HepG2 (cell line): ENCODE results near the gene AANAT. TPM values are rescaled to one million over a fixed set of nuclear protein-coding genes. Genes with fewer than 3 reads are reported as not detected.

ENCODE experiments used
- ATF7-NPFF ChIP-seq: sonication (generic); formaldehyde crosslinking; IDR thresholded peaks from 2 replicates; pipeline ENCODE4 v1.8.1; 2023; ENCODE audit warnings: mild to moderate bottlenecking, low read depth, missing genetic modification reagents, moderate library complexity
- HIVEP1 ChIP-seq: sonication (generic); formaldehyde crosslinking; IDR thresholded peaks from 2 replicates; pipeline ENCODE4 v1.4.0; 2020; ENCODE audit warnings: mild to moderate bottlenecking, missing genetic modification reagents
- HNRNPK ChIP-seq: fragments of 200-400 bp; formaldehyde crosslinking; IDR thresholded peaks from 2 replicates; pipeline ENCODE4 v1.6.1; 2018; ENCODE audit warnings: low read length, low read depth, moderate library complexity, mild to moderate bottlenecking; ENCODE audit not compliant: poor library complexity, severe bottlenecking
- HOXA5 ChIP-seq: sonication (generic); formaldehyde crosslinking; IDR thresholded peaks from 2 replicates; pipeline ENCODE4 v1.4.0; 2020; ENCODE audit warnings: missing genetic modification reagents
- KLF12 ChIP-seq: sonication (generic); formaldehyde crosslinking; IDR thresholded peaks from 2 replicates; pipeline ENCODE4 v1.4.0; 2020; ENCODE audit warnings: missing genetic modification reagents, borderline replicate concordance
- NFE2L1 ChIP-seq: sonication (generic); formaldehyde crosslinking; IDR thresholded peaks from 2 replicates; pipeline ENCODE4 v1.4.0; 2020; ENCODE audit warnings: missing genetic modification reagents, mild to moderate bottlenecking, borderline replicate concordance
- ZNF136 ChIP-seq: sonication (generic); formaldehyde crosslinking; IDR thresholded peaks from 2 replicates; pipeline ENCODE4 v1.8.1; 2022; ENCODE audit warnings: low read depth, mild to moderate bottlenecking, moderate library complexity, missing genetic modification reagents
- ZNF143 ChIP-seq: sonication (generic); formaldehyde crosslinking; IDR thresholded peaks from 2 replicates; pipeline ENCODE4 v1.4.0; 2020; ENCODE audit warnings: missing genetic modification reagents
- ZNF256 ChIP-seq: sonication (generic); formaldehyde crosslinking; conservative IDR thresholded peaks from 2 replicates; pipeline ENCODE4 v1.4.0; 2020; ENCODE audit warnings: missing genetic modification reagents
- ZNF264 ChIP-seq: sonication (generic); formaldehyde crosslinking; IDR thresholded peaks from 2 replicates; pipeline ENCODE4 v1.4.0; 2020; ENCODE audit warnings: missing genetic modification reagents
- polyA plus RNA-seq, 8 experiments: library from polyadenylated mRNA; depleted of rRNA in 3 of 8; stranded (reverse) in 7 of 8; unstranded in 1 of 8; fragments of >200 nt; fragmentation: Illumina TruSeq in 4 of 8; extraction: Trizol in 4 of 8; gene quantifications; 2 replicates each; pipeline versions ENCODE4 v1.2.1 to v1.2.3, GENCODE V29; 2011 to 2016; ENCODE audit warnings: low read depth in 4 of 8, missing spikeins in 1 of 8, mixed read lengths in 1 of 8; ENCODE audit not compliant: insufficient read depth in 1 of 8
- total RNA-seq, 5 experiments: library from RNA; depleted of rRNA; stranded (reverse); fragments of >200 nt; fragmentation: Illumina TruSeq; extraction: Trizol; gene quantifications; 2 replicates each; pipeline ENCODE4 v1.2.3, GENCODE V29; 2016; ENCODE audit warnings: low read depth in 1 of 5
- TF ChIP-seq, protein P1 (sequence below): sonication (generic); formaldehyde crosslinking; IDR thresholded peaks from 2 replicates; pipeline ENCODE4 v1.5.0; 2020; ENCODE audit warnings: missing genetic modification reagents
- TF ChIP-seq, protein P2 (sequence below): sonication (generic); formaldehyde crosslinking; IDR thresholded peaks from 2 replicates; pipeline ENCODE4 v1.8.1; 2023; ENCODE audit warnings: mild to moderate bottlenecking, missing genetic modification reagents
- TF ChIP-seq, protein P3 (sequence below): sonication (generic); formaldehyde crosslinking; IDR thresholded peaks from 2 replicates; pipeline ENCODE4 v1.4.0; 2020; ENCODE audit warnings: mild to moderate bottlenecking, low read depth, missing genetic modification reagents
- TF ChIP-seq, protein P4 (sequence below): sonication (generic); formaldehyde crosslinking; conservative IDR thresholded peaks from 2 replicates; pipeline ENCODE4 v1.8.0; 2022; ENCODE audit warnings: mild to moderate bottlenecking, moderate library complexity, missing genetic modification reagents
- TF ChIP-seq, protein P5 (sequence below): sonication (generic); formaldehyde crosslinking; IDR thresholded peaks from 2 replicates; pipeline ENCODE4 v1.8.0; 2022; ENCODE audit warnings: missing genetic modification reagents, mild to moderate bottlenecking, moderate library complexity, borderline replicate concordance

Gene AANAT
- total and polyA plus RNA-seq, 2 of the 13 experiments (the other 11 are each of a cell fraction or from before 2014, with no cell fraction given), result 0.07 TPM; not detected in 1

DNA sequence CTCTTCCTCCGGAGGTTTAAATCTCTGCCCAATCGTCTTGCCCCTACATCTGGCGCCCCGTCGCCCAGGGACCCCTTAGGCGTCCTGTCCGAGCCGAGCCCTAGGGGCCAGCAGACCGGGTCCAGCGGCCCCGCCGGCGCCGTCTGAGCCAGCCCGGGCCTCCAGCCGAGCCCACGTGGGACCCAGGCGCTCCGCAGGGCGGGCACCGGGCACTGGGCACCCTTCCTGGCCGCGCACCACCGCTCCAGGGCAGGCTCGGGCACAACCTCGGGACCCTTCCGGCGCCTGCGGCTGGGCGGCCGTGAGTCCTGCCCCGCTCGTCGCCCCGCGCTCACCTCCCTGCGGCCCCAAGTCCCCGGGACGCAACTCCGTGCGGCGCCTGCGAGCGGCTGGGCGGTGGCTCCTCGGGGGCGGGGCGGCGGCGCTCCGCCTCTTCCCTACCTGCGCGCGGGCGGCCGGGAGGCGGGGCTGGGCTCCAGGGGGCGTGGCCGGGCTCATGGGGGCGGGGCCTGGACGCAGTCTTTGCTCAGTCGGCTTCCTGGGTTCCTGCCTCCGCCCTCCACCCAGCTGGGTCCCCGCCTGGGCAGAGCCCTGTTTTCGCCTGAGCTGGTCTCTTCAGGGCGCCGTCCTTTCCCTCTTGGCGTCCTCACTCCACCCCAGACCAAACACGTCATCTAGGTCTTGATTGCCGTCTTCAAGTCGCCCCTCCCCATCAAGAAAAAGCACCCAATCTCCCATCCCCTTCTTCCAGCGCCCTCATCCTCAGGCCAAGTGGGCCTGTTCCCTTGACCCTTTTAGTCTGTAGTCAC lies 33.8 kb downstream of the AANAT start, which contains the start of gene RHBDF2 (continued):
- TF ChIP-seq, protein P1, sequence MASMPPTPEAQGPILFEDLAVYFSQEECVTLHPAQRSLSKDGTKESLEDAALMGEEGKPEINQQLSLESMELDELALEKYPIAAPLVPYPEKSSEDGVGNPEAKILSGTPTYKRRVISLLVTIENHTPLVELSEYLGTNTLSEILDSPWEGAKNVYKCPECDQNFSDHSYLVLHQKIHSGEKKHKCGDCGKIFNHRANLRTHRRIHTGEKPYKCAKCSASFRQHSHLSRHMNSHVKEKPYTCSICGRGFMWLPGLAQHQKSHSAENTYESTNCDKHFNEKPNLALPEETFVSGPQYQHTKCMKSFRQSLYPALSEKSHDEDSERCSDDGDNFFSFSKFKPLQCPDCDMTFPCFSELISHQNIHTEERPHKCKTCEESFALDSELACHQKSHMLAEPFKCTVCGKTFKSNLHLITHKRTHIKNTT, result no peak
- TF ChIP-seq ZNF264 (no peak; the same call in 1 of the 2 replicates), HNRNPK (peak; percentile 48), ZNF143 (CRISPR knock-in tag) (no peak), HIVEP1 (CRISPR knock-in tag) (no peak), ZNF256 (CRISPR knock-in tag) (no peak), NFE2L1 (CRISPR knock-in tag) (no peak), KLF12 (no peak), ZNF136 (0 out of 2 replicates have a peak, but pooled peaks have one; percentile 68), HOXA5 (no peak), ATF7-NPFF (CRISPR knock-in tag) (no peak; the same call in none of the 2 replicates)
- TF ChIP-seq, protein P2, sequence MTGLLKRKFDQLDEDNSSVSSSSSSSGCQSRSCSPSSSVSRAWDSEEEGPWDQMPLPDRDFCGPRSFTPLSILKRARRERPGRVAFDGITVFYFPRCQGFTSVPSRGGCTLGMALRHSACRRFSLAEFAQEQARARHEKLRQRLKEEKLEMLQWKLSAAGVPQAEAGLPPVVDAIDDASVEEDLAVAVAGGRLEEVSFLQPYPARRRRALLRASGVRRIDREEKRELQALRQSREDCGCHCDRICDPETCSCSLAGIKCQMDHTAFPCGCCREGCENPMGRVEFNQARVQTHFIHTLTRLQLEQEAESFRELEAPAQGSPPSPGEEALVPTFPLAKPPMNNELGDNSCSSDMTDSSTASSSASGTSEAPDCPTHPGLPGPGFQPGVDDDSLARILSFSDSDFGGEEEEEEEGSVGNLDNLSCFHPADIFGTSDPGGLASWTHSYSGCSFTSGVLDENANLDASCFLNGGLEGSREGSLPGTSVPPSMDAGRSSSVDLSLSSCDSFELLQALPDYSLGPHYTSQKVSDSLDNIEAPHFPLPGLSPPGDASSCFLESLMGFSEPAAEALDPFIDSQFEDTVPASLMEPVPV (CRISPR knock-in tag), result no peak
- TF ChIP-seq, protein P3, sequence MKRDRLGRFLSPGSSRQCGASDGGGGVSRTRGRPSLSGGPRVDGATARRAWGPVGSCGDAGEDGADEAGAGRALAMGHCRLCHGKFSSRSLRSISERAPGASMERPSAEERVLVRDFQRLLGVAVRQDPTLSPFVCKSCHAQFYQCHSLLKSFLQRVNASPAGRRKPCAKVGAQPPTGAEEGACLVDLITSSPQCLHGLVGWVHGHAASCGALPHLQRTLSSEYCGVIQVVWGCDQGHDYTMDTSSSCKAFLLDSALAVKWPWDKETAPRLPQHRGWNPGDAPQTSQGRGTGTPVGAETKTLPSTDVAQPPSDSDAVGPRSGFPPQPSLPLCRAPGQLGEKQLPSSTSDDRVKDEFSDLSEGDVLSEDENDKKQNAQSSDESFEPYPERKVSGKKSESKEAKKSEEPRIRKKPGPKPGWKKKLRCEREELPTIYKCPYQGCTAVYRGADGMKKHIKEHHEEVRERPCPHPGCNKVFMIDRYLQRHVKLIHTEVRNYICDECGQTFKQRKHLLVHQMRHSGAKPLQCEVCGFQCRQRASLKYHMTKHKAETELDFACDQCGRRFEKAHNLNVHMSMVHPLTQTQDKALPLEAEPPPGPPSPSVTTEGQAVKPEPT (CRISPR knock-in tag), result no peak; the same call in 1 of the 2 replicates
- TF ChIP-seq, protein P4, sequence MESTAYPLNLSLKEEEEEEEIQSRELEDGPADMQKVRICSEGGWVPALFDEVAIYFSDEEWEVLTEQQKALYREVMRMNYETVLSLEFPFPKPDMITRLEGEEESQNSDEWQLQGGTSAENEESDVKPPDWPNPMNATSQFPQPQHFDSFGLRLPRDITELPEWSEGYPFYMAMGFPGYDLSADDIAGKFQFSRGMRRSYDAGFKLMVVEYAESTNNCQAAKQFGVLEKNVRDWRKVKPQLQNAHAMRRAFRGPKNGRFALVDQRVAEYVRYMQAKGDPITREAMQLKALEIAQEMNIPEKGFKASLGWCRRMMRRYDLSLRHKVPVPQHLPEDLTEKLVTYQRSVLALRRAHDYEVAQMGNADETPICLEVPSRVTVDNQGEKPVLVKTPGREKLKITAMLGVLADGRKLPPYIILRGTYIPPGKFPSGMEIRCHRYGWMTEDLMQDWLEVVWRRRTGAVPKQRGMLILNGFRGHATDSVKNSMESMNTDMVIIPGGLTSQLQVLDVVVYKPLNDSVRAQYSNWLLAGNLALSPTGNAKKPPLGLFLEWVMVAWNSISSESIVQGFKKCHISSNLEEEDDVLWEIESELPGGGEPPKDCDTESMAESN (CRISPR knock-in tag), result peak; percentile 66; the same call in 1 of the 2 replicates
- TF ChIP-seq, protein P5, sequence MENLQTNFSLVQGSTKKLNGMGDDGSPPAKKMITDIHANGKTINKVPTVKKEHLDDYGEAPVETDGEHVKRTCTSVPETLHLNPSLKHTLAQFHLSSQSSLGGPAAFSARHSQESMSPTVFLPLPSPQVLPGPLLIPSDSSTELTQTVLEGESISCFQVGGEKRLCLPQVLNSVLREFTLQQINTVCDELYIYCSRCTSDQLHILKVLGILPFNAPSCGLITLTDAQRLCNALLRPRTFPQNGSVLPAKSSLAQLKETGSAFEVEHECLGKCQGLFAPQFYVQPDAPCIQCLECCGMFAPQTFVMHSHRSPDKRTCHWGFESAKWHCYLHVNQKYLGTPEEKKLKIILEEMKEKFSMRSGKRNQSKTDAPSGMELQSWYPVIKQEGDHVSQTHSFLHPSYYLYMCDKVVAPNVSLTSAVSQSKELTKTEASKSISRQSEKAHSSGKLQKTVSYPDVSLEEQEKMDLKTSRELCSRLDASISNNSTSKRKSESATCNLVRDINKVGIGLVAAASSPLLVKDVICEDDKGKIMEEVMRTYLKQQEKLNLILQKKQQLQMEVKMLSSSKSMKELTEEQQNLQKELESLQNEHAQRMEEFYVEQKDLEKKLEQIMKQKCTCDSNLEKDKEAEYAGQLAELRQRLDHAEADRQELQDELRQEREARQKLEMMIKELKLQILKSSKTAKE (CRISPR knock-in tag), result no peak
